Hematopoietic multipotent progenitor cell treated with erythropoietin and hydrocortisone succinate and interleukin-3 and kit ligand, for 4 days (in vitro differentiated cells): ENCODE measurements around the gene EXOC4.

Experiments
- DNase-seq: peaks from one replicate; pipeline ENCODE4 v3.0.0-alpha.2; 2015

Gene EXOC4

DNA sequence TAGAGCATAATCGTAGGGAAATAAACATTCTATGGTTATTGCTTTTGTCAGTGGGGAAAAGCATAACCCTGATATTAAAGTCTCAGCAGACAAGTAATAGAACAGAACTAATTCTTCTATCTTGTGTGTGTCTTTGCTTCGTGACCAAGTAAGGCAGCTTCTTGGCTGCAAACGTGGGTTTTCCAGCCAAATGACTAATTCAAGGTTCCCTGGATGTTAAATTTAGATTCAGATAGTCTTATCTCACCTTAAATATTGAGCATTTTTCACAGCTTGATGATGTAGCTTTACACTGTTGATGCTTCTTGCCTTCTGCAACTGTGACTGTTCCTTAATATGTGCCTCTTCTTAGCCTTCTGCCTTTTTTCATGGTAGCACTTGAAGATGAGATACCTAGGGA is 113.0 kb downstream of the EXOC4 start:
- no peak for DNase-seq

DNA sequence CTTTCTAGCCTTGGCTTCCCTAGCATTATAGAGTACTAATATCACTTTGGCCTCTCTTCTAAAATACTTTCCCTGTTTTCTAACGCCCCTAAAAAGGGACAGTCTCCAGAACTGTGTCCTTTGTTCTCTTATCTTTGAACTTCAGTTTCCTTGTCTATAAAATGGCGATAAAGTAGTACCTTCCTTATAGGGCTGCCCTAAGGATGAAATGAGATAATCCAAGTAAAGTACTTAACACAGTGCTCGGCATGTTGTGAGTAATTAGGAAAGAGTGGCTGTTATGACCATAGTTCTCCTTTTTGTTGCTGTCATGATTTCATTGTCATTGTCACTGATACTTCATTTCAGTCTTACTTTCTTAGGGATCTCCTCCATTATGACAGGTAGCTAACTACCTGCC is 114.7 kb downstream of the EXOC4 start:
- no peak for DNase-seq

DNA sequence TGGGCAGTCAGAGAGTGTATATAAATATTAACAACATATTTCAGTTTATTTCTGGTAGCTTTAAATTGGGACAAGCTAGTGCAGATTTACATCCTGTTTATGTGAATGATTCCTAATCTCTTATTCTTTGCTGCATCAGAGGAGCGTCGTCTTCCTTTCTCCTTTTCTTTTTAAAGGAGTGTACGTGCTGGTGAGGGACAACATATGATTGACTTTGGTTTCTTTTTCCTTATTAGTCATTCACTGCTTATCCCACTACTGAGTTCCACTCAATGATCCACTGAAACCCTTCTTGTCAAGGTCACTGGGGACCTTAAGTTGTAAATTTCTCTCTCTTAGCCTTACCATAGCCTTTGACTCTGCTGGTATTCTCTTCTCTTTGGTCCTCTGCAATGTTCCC is 116.3 kb downstream of the EXOC4 start:
- DNase-seq, result no peak

DNA sequence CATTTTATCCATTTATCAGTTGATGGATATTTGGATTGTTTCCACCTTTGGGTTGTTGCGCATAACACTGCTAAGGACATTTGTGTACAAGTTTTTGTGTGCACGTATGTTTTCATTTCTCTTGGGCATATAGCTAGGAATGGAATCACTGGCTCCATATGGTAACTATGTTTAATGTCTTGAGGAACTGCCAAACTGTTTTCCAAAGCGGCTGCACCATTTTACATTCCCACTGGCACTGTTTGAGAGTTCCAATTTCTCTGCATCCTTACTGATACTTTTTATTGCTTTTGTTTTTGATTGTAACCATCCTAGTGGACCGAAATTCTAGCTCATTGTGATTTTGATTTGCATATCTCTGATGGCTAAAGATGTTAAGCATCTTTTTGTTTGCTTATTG is 118.7 kb downstream of the EXOC4 start:
- no peak for DNase-seq

DNA sequence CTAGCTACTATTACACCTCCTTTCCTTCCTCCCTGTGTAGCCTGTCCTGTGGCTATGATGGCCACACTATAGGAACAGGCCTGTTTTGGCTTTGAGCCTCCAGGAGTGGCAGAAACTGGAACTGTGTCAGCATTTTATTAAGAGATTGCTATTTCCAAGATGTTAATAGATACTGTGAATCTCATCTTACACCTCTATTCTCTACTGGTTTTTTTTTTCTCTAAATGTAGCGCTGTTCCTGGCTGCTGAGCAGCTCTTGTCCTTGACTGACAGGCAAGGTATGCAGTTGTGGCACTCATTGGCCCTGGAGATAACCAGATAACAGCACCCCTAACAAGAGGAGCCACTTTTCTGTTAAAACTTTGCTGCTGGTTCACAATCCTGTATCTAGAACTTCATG is 119.5 kb downstream of the EXOC4 start:
- DNase-seq, result no peak

DNA sequence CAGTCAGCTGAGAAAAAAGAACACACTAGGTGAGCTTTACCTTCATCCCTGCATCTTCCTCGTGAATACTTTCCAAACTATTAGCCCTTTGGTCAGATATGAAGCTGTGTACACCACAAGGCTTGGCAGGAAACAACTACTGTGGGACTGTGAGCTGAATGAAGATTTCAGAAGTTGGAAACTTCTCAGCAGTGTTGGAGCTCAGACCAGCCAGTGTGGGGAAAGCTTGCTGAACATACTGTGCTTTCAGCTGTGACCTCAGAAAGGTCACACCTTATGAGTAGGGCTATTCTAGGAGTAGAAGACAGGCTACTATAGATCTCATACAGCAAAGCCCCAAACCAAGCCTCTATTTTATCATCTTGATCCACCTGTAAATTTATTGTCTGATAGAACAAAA is 123.6 kb downstream of the EXOC4 start:
- DNase-seq, result no peak

DNA sequence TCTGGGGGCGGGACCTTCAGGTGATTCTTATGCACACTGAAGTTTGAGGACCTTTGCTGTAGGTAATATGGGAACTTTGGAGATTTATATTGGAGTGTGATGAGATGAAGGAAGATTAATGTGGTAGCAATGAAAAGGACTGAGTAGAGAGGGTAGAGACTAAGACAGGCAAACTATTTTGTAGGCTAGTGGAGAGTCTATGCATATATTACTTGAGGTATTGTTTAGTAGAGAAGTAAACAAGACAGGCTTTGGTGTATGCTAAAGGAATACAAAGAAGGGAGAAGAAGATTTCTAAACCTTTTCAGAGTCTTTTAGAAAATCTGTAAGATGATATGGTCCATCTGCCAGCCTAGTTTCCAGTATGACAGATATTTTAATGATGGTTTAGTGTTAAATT is 129.1 kb downstream of the EXOC4 start:
- no peak for DNase-seq

DNA sequence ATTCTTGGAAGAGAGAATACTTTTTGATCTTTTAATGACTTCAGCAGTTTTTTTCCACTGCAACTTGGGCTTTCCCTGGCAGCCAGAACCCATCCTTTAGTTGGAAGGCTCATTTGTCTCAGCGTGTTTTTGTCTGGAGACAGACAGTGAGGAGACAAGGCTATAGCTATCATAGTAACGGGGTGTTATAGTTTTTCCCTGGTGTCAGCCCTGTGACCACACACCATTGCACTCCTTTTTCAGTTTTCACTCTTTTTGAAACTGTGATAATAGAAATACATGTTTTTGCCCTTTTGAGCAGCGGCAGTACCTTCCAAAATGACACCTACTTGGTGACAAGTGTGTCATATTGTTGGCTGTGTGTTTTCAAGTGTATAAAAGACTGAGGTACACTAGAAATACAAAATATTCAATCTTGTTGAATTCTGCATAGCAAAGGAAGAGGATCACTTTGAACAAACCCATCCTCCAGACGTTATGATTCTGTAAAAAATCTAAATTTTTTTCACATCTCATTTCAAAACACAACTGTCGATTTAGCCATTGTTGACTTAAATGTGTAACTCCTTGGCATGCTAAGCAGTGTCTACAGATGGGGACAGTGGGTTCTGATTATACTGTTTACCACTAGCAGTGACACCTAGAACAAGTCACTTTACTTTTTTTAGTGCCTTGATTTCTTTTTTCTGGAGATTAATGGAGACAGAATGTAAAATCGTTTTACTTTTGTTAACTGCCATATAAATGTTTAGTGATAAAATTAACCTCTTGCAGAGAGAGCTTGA is 130.1 kb downstream of the EXOC4 start:
- no peak for DNase-seq

DNA sequence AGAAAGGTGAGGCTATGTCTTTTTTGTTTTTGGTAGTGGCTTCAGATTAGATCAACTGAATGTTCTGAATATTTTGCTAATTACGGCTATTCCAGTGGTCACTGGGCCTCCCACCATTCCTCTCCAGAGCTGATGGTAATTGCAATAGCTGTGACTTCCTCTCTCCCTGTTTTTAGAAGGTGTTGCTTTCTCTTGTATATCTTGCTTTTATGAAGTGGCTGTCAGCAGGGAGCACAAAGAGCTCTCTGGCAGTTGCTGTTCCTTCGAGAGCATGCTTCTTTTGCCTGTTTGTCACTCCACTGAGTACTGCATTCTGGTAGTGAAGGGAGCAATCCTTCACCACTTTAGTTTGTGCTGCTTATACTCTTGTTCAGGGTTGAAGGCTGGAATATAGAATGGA is 133.3 kb downstream of the EXOC4 start:
- no peak for DNase-seq

DNA sequence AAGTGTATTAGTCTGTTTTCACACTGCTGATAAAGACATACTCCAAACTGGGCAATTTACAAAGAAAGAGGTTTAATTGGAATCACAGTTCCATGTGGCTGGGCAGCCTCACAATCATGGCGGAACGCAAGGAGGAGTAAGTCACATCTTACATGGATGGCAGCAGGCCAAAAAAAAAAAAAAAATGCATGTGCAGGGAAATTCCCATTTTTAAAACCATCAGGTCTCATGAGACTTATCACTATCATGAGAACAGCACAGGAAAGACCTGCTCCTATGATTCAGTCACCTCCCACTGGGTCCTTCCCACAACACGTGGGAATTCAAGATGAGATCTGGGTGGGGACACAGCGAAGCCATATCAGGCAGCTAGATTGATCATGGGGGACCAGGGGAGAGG is 136.8 kb downstream of the EXOC4 start:
- DNase-seq, result no peak

DNA sequence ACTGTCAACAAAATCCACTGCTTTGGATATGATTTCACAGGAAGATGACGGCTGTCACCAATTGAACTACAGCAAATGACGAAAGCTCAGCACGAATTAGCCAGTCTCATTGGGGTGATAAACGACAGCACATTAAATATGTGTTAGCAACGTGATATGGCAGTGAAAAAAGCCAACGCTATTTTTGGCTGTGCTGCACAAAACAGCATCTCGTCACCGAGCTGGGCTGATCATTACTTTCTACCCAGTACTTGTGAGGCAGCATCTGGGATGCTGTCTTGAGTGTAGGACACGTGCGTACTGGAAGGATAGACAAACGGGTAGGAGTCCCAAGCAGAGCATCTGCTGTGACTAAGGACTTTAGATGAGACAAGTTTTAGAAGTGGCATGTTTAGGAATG is 138.3 kb downstream of the EXOC4 start:
- DNase-seq, result no peak

DNA sequence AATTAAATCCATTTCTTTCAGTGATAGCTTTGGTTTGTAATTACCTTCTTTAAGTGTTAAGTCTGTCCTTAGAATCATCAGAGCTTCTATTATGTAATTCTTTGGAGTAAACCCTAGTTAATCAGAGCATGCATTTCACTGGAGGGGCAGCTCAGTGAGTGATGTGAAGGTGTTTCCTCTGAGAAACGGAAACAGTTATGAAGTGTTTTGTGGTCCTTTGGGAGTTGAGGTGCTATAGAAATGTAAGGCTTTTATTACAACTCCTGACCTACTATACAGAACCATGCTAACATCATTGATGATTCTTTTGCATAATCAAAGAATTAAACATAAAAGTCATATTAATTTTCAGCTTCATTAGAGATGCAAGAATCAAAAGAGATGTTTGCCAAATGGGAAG is 141.5 kb downstream of the EXOC4 start:
- DNase-seq, result peak; percentile 8

DNA sequence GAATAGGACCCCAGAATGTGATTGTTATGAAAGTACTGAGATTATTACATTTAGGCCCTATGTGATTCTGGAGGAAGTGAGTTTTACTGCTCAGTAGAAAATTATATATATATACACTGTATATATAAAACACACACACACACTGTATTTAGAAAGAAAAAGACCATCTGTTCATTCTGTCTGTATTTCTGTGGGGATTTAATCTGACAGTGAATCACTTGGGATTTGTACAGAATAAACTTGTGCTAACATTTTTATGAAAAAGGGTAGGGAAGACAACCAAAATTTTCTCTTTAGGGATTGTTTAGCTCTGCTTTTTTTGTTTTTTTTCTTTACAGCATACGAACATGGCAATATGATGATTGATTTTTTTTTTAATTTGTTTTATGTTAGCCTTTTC is 142.7 kb downstream of the EXOC4 start:
- no peak for DNase-seq

DNA sequence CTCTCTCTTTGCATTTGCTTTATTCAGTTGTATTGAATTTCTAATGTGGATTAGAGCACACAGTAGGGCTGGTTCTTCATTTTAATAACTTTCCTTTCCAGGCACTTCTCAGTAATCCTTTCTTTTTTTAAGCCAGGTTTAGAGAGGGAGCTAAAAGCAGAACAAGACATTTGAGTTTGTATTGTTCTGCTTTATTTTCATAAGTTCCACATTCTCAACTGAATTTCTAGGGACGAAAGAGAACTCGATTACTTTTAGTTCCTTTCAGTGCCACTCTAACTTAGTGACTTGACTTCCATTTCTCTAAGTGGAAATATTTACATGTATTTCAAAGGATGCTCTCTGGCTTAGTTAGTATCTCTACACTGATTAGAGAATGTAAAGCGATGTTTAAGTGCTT is 145.6 kb downstream of the EXOC4 start:
- peak; percentile 12 for DNase-seq

DNA sequence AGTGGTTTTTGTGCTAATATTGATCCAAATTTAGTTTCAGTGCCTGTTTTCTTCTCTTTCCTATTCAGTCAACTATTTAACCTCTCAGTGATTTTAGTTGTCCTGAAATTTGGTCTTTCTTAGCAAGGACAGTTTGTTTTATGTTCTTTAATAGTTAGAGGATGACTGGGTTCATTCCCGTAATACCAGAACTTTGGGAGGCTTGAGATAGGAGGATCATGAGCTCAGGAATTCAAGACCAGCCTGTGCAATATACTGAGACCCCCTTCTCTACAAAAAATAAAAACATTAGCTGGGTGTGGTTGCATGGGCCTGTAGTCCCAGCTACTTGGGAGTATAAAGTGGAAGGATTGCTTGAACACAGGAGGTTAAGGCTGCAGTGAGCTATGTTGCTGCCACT is 148.3 kb downstream of the EXOC4 start:
- no peak for DNase-seq

DNA sequence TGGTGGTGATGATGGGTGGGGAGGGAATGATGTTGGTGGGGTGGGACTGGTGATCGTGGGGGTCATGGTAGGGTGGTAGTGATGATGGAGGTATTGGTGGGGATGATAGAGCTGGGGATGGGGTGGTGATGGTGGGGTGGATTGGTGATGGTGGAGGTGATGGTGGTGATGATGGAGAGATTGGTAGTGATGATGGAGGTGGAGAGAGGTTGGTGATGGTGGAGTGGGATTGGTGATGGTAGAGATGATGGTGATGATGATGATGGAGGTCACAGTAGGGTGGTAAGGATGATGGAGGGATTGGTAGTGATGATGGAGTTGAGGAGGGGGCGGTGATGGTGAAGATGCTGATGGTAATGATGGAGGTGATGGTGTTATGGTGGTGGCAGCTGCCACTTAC is 155.3 kb downstream of the EXOC4 start:
- no peak for DNase-seq

DNA sequence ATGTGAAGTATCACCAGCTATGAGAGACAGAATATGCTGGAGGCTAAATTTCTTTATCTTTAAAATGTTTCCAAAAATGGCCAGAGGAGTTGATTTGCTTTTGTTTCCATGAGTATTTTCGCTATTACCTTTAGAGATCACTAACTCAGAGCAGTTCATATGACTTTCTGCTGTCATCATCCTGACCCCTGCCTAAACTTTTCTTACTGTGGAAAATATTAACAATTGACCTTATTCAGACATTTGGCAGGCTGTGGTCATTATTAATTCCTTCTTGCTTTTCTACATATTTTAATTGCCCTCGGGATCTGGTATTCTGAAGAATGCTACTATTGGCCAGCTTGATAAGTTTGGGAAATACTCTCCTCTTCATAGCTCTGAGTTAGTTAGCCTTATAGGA is 156.5 kb downstream of the EXOC4 start:
- DNase-seq, result no peak

DNA sequence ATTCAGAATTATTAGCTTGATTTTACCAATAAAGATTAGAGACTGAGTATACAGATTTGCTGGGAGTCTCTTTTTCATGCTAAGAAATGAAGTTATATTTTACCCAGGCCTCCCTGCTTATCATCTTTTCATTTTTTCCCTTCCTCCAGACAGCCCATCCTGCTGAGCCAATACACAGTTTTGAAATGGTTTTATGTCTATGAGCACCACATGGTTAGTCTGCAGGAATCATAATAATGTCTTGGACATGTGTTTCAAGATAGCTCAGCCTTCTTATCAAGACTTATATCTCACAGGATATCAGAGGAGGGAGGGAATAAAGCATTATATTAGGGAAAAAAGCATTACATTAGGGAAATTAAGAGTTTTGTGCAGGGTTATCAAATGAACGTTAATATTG is 157.1 kb downstream of the EXOC4 start:
- DNase-seq, result no peak

DNA sequence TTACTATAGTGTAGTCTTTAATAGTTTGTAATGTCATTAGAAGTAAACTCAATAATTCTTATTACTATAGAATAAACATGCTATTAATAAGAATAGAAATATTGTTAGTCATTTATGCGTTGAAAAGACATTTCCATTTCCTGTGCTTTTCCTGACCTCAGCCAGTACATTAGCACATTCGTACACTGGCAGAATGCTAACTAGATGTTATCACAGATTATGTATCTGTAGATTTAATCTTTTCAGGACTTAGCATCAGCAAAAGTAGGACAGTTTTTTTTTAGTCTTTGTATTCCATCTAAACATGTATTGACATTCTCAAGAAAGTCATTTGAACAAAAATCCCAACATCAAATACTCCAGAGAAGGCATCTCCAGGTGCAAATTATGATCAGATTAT is 158.5 kb downstream of the EXOC4 start:
- DNase-seq, result no peak

DNA sequence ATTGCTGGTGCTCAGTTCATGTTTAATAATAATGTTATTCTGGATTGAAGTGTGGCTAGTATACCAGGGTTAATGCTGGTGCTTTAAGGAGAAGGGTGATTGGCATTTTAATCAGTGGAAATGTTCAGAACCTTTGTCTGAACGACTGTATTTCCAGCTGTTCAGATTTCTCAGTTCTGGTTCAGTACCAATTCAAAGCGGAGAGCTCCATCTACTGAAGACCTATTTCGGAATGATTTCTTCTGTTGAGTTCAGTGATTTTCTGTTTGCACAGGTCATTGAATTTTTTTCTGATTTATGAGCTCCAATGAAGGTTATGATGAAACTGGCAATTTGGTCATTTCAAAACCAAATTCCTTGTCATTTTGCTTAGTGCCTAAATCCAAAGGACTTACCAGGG is 160.1 kb downstream of the EXOC4 start:
- DNase-seq, result no peak

DNA sequence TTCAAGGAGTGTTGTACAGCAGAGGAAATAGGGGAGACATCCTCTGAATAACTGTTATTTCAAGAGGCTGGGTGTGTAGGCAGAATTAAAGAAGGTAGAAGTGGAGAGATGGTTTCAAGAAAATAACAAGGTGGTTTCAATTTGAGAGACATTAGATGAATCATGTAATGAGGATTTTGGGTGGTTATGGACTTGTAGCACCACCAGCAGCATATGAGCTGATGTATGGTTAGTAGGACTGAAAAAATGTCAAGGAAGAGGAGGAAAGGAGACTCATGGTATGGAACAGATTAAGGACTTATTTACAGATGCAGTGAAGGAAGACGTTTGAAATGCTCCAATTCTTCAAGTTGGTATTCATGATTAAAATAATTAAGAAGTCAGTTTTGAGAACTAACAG is 166.2 kb downstream of the EXOC4 start:
- DNase-seq, result no peak

DNA sequence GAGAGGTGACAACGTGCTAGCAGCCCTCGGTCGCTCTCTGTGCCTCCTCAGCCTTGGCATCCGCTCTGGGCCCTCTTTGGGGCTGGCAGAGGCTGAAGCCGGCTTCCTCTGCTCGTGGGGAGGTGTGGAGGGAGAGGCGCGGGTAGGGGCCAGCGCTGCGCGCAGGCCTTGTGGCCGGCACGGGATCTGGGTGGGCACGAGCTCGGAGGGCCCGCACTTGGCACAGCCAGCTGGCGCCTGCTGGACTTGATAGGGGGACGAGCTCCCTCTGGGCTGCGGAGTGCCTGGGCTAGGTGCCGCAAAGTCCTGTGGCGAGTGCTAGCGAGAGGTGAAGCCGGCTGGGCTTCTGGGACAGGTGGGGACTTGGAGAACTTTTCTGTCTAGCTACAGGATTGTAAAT is 170.7 kb downstream of the EXOC4 start:
- no peak for DNase-seq

DNA sequence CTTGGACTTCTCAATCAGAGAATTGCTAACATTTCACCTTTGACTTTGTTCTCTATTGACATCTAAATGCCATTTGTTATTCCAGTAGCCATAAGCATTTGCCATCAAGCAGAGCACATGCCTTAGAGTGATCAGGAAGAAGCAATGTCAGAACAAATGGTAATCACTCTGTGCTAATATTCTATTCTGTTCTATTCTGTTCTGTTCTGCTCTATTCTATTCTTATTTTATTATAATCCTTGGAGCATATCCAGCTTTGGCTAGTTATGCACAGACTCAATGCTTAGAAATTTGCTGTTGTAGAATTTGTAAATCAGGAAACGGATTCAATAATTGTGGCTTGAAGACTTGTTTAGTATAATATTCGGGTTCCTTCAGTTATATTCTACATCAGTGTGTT is 175.4 kb downstream of the EXOC4 start:
- no peak for DNase-seq

DNA sequence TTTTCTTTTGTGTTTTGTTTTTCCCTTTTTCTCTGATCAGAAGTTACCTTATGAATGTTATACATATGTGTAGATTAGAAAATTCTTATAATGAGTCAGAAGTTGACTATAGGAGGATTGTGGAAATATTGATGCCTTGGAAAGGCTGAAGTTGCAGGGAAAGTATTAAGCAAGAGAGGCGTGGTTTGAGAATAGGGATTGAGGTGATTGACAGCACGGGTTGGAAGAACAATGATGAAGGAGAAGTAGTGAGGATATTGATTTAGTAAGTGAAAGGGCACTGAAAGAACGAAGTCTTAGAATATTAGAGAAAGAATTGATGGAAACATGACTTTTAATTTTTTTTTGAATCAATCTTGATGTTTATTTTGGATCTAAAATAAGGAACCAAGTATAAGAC is 176.0 kb downstream of the EXOC4 start:
- DNase-seq, result no peak

DNA sequence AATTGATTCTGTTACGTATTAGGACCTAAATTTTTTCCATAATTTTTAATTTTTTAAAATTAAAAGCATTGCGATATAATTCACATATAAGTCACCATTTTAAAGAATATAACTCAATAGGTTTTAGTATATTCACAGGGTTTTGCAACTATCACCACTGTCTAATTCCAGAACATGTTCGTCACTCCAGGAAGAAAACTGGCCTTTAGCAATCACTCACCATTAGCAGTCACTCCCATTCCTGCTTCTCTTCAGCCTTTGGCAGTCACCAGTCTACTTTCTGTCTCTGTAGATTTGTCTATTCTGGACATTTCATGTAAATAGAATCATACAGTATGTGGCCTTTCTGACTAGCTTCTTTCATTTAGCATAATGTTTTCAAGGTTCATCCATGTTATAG is 176.5 kb downstream of the EXOC4 start:
- no peak for DNase-seq
